GM18951 (cell line): ENCODE data around the gene CGRRF1.

Experiments used
- POLR2A ChIP-seq: IDR thresholded peaks from 4 replicates; pipeline ENCODE4 v1.6.1; 2011; ENCODE audit warnings: mild to moderate bottlenecking; ENCODE audit not compliant: insufficient read length, insufficient read depth; ENCODE audit errors: extremely low read depth
- in situ Hi-C: fragments of 300-500 bp; cut with MboI; formaldehyde crosslinking; loops from one replicate; pipeline ENCODE4 v1.12.0; 2022; ENCODE audit warnings: low sequenced_read_pairs, mixed read lengths, inconsistent platforms; ENCODE audit not compliant: unreplicated experiment

The CGRRF1 gene

DNA sequence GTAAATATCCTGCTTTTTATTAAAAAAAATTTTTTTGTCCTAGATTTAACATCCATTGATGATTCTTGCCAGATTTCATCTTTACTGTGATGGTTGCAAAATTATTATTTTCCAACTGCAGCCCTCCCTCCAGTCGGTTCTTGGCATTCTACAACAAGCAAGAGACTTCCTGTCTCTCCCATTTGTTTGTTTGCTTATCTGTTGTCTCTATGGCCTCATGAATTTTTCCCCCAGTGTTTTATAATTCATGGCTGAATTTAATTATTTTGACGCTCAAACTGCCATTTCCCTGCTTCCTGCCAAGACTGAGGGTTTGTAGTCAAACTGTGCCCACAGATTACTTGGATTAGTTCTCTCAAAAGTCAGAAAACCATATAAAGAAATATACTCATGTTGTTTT is 25.9 kb downstream of the CGRRF1 start:
- in situ Hi-C loops, result no loop called here
- TF ChIP-seq POLR2A, result no peak

DNA sequence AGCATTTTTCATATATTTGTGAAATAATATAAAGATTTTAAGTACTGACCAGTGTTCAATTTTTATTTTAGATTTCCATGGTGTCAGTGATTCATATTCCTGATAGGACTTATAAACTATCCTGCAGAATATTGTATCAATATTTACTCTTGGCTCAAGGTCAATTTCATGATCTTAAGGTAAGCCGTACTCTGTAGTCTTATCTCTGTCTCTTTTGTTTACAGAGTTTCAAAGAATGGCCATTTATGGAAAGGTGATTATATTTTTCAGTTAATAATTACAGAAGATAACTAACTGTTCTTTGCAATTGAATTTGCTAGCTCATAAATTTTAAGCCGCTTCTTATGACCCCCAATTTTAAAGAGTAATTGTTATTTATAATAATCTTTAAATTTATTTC is 27.9 kb downstream of the CGRRF1 start:
- no peak for TF ChIP-seq POLR2A
- in situ Hi-C loops, result no loop called here

- in situ Hi-C loops, result no loop called here
- no peak for TF ChIP-seq POLR2A
These were observed 28.3 kb downstream of the CGRRF1 start for GRCh38 chr14:54538055-54538454.

DNA sequence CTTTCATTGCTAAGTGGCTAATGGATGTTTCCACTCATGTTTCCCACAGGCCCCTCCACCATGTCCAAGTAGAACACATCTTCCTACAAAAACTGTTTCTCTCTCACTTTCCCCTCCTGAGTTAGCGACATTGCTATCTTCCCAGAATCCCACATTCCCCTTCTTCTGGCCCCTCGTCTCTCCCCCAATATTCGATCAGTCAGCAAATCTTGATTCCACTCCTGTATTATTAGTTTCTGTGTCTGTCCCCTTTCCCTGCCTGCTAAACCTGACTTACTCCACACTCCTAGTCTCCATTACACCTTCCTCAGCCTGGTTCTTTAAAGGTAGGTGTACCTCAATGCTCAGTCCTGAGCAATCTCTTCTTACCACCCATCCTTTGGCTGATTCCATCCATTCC is 37.9 kb downstream of the CGRRF1 start:
- in situ Hi-C loops, result no loop called here
- TF ChIP-seq POLR2A, result no peak

GRCh38 chr14:54548491-54548890 is 38.8 kb downstream of the CGRRF1 start:
- no peak for TF ChIP-seq POLR2A
- in situ Hi-C loops, result no loop called here

DNA sequence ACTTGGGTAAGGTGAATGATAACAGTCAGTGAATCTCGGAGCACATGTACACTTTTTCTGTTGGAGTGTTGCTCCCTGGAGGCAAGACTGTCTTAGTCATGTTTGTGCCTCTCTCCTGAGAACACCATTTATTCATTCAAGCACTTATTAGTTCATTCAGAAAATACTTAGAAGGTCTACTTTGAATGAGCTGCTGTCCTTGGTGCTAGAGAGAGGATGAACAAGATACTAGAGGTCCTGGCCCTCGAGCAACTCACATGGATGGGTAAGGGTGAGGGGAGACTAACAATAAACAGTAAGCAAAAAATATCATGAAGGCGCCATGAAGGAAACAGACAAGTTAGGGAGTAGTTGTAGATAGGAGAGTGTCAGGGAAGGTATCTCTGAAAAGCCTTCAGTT is 40.2 kb downstream of the CGRRF1 start:
- in situ Hi-C loops, result no loop called here
- TF ChIP-seq POLR2A, result no peak

- TF ChIP-seq POLR2A, result no peak
- in situ Hi-C loops, result no loop called here
These were observed 40.8 kb downstream of the CGRRF1 start for GRCh38 chr14:54550514-54550913.

DNA sequence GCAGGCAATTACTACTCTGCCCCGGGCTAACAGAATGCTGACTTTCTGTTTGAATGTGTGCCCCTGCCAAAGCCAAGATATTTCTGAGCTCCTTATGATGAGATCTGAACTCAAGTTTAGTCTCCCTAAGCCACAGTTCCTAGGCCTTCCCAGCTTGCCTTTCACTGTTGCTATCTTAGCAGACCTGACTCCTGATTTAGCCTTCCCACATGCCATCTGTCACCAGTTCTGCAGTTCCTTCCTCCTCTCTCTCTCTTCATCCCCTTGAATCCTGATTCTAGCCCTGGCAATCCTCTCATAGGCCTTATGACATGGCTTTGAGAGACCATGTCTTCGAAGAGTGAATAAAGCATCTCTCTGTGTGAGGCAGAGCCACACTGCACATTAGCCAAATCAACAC is 44.7 kb downstream of the CGRRF1 start:
- in situ Hi-C loops, result no loop called here
- TF ChIP-seq POLR2A, result no peak

- no peak for TF ChIP-seq POLR2A
- in situ Hi-C loops, result no loop called here
These were observed 45.9 kb downstream of the CGRRF1 start for GRCh38 chr14:54555651-54556050.

DNA sequence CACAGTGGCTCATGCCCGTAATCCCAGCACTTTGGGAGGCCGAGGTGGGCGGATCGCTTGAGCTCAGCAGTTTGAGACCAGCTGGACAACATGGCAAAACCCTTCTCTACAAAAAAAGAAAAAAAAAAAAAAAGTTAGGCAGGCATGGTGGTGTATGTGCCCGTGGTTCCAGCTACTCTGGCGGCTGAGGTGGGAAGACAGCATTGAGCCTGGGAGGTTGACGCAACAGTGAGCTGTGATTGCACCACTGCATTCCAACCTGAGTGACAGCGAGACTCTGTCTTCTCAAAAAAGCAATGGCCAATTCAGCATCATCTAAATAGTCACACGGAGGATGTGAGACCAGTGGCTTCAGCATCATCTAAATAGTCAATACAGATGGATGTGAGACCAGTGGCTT is 46.8 kb downstream of the CGRRF1 start:
- no peak for TF ChIP-seq POLR2A
- in situ Hi-C loops, result no loop called here

GRCh38 chr14:54562334-54562733 is 52.6 kb downstream of the CGRRF1 start:
- no peak for TF ChIP-seq POLR2A
- in situ Hi-C loops, result no loop called here

DNA sequence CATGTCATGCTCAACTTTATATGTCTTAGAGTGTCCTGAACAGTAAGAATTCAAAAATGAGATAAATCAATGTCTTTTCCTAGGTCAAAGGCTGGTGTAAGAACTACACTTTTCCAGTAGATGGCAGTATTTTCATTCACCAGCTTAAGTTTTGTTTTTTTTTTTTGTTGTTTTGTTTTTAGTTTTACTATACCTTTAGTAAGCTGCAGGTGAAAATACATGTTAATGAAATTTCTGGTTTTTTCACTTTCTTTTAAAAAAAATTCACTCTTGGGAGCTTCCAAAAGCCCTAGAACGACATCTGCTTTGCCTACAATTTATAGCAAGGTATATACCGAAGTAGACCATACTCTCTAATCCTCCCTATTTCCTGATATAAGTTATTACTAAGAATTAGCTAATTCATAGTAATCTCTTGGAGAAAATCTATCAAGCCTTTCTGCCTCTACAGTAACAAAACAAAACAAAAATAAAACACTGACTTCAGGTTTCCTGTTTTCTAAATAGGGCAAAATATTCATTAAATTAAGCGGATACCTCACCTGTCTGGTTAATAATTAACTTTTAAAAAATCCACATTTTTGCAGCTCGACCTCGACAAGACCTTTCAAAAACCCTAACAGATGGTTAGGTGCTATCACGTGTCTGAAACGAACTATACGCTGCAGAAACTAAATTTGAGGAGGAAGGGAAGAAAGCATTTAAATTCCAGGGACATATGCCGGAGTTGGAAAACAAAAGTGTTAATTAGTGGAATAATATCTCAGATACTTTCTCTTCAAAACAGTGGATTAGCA is 54.6 kb downstream of the CGRRF1 start:
- in situ Hi-C loops, result no loop called here
- TF ChIP-seq POLR2A, result no peak

GRCh38 chr14:54564868-54565784 is 55.4 kb downstream of the CGRRF1 start:
- peak; percentile 27 for TF ChIP-seq POLR2A
- in situ Hi-C loops, result no loop called here

GRCh38 chr14:54565785-54566409 is 56.2 kb downstream of the CGRRF1 start:
- in situ Hi-C loops, result no loop called here
- TF ChIP-seq POLR2A, result peak; percentile 63
